Stimulated activated naive CD8-positive, alpha-beta T cell treated with anti-CD3 and anti-CD28 coated beads, Interleukin-15, Interleukin-2, amounts not matched to agents 100 ng/mL and 50 ng/mL, for 24 hours (primary cell): ENCODE data around the gene EI24.
"Not testable (repeated sequence)": the region's sequence is repeated elsewhere in the genome, so short reads cannot be mapped to it uniquely, and the experiment has no call there.

Experiments
- H3K27ac Mint-ChIP-seq: one replicate; pipeline ENCODE4 v1.8.0; 2021; ENCODE audit warnings: mild to moderate bottlenecking, mixed read lengths
- H3K27me3 Mint-ChIP-seq: one replicate; pipeline ENCODE4 v1.8.0; 2021; ENCODE audit warnings: mixed read lengths
- H3K36me3 Mint-ChIP-seq: one replicate; pipeline ENCODE4 v1.8.0; 2021; ENCODE audit warnings: low read depth, mixed read lengths
- H3K4me1 Mint-ChIP-seq: one replicate; pipeline ENCODE4 v1.8.0; 2021; ENCODE audit warnings: low read depth, mixed read lengths
- H3K4me3 Mint-ChIP-seq: one replicate; pipeline ENCODE4 v1.8.0; 2021; ENCODE audit warnings: mild to moderate bottlenecking, mixed read lengths
- H3K9me3 Mint-ChIP-seq: one replicate; pipeline ENCODE4 v1.8.0; 2021; ENCODE audit warnings: mixed read lengths

The EI24 gene

DNA sequence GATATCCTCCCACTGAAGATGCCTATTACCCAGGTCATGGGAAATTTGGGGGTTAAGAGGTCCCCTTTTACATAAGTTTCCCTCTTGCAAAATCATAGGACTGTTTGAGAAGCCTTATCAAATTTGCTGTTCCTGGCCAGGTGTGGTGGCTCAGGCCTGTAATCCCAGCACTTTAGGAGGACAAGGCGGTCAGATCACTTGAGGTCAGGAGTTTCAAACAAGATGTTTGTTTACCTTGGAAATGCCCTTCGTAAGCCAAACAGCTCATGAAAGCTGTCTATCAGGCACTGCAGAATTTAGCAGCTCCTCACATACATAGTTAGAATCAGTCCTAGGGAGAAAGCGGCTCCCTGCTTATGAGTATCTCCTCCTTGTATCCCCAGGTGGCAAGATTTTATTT is 4.9 kb upstream of the EI24 start:
- H3K27ac Mint-ChIP-seq: no peak overlapping the region
- H3K4me1 Mint-ChIP-seq: peaks cover 5% of the 10 kb centered on the region
- no peak overlapping the region for H3K4me3 Mint-ChIP-seq

GRCh38 chr11:125566235-125566634 is 3.0 kb upstream of the EI24 start:
- Mint-ChIP-seq H3K36me3 (peaks cover 10% of the 10 kb centered on the region), H3K27ac (no peak overlapping the region), H3K9me3 (no peaks in the 10 kb centered on the region), H3K27me3 (no peaks in the 10 kb centered on the region), H3K4me3 (no peak overlapping the region), H3K4me1 (peaks cover 20% of the 10 kb centered on the region)

More for the DNA sequence above, 4.9 kb upstream of the EI24 start:
- H3K27me3 Mint-ChIP-seq: no peaks in the 10 kb centered on the region
- no peaks in the 10 kb centered on the region for H3K9me3 Mint-ChIP-seq
- no peaks in the 10 kb centered on the region for H3K36me3 Mint-ChIP-seq

DNA sequence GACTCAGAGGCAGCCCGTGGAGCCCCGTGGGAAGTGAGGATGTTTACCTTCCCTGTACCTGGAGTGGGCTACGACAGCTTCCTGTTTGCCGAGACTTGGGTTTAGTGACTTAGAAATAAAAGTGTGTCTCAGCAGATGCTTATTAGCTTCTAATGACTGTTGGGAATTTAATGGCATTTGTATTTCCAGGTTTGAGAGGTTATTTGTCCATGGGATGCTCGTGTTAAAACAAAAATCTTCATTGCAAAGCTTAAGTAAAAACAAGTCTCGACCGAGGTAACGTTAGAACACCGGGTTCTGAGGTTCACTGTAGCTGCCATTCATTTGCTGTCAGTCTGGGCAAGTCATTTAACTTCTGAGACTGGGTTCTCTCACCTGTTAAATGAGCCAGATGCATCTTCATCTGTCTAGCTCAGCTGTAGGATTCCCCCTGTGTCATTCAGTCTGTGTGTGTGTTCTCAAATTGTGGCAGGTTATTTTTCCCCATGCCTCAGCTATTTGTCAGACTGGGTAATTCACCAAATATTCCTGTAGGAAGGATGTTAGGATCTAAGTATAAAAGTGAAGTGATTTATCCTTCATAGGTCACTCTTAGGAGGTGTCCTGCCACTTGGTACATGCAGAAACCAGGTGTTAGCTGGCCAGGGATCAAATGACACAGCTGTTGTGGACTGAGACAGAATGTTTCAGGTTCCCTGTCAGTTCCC is 791 bp downstream of the EI24 start:
- no peaks in the 10 kb centered on the region for H3K27me3 Mint-ChIP-seq
- H3K4me3 Mint-ChIP-seq: peak overlapping the region; percentile 96
- peaks cover 30% of the 10 kb centered on the region for H3K4me1 Mint-ChIP-seq
- H3K9me3 Mint-ChIP-seq: no peaks in the 10 kb centered on the region
- H3K36me3 Mint-ChIP-seq: peaks cover 38% of the 10 kb centered on the region
- peak overlapping the region; percentile 89 for H3K27ac Mint-ChIP-seq

GRCh38 chr11:125570952-125571351 is 1.7 kb downstream of the EI24 start:
- Mint-ChIP-seq H3K4me3 (peak overlapping the region; percentile 96), H3K27me3 (no peaks in the 10 kb centered on the region), H3K4me1 (peaks cover 30% of the 10 kb centered on the region), H3K27ac (peak overlapping the region; percentile 89), H3K36me3 (peaks cover 46% of the 10 kb centered on the region), H3K9me3 (no peaks in the 10 kb centered on the region)

- no peaks in the 10 kb centered on the region for H3K27me3 Mint-ChIP-seq
- H3K4me1 Mint-ChIP-seq: peaks cover 29% of the 10 kb centered on the region
- H3K36me3 Mint-ChIP-seq: peaks cover 62% of the 10 kb centered on the region
- no peak overlapping the region for H3K4me3 Mint-ChIP-seq
- no peak overlapping the region for H3K27ac Mint-ChIP-seq
- H3K9me3 Mint-ChIP-seq: no peaks in the 10 kb centered on the region
Observed at GRCh38 chr11:125572916-125573315, 3.6 kb downstream of the EI24 start.

GRCh38 chr11:125577181-125577580 is 7.9 kb downstream of the EI24 start:
- H3K27me3 Mint-ChIP-seq, H3K4me3 Mint-ChIP-seq, H3K27ac Mint-ChIP-seq, H3K4me1 Mint-ChIP-seq, H3K9me3 Mint-ChIP-seq: not testable (repeated sequence)
- H3K36me3 Mint-ChIP-seq: peaks cover 77% of the 10 kb centered on the region

- peaks cover 81% of the 10 kb centered on the region for H3K36me3 Mint-ChIP-seq
- H3K27ac Mint-ChIP-seq: no peak overlapping the region
- peaks cover 4% of the 10 kb centered on the region for H3K4me1 Mint-ChIP-seq
- H3K9me3 Mint-ChIP-seq: no peaks in the 10 kb centered on the region
- H3K27me3 Mint-ChIP-seq: no peaks in the 10 kb centered on the region
- H3K4me3 Mint-ChIP-seq: no peak overlapping the region
Observed at GRCh38 chr11:125578783-125579182, 9.5 kb downstream of the EI24 start.

GRCh38 chr11:125579811-125580210 is 10.5 kb downstream of the EI24 start:
- Mint-ChIP-seq H3K36me3 (peaks cover 81% of the 10 kb centered on the region), H3K9me3 (no peaks in the 10 kb centered on the region), H3K4me3 (no peak overlapping the region)

DNA sequence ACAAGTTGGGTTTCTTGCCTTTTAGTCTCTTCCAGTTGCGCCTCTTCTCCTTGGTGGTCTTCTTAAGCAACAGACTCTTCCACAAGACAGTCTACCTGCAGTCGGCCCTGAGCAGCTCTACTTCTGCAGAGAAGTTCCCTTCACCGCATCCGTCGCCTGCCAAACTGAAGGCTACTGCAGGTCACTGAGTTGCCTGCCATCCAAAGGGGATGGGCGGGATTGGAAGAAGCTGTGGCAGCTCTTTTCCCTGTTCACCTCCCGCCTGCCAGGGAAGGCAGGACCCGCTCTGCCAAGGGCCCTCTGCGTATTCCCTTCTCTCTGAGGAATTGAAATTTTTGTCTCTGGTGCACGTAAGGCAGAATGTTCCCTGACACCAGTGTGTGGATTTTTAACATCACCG is 14.2 kb downstream of the EI24 start:
- Mint-ChIP-seq H3K27me3 (no peaks in the 10 kb centered on the region), H3K36me3 (peaks cover 52% of the 10 kb centered on the region), H3K27ac (peak overlapping the region; percentile 32), H3K4me1 (peaks cover 4% of the 10 kb centered on the region), H3K9me3 (no peaks in the 10 kb centered on the region), H3K4me3 (no peak overlapping the region)

More at GRCh38 chr11:125579811-125580210, 10.5 kb downstream of the EI24 start:
- Mint-ChIP-seq H3K27me3 (no peaks in the 10 kb centered on the region), H3K27ac (no peak overlapping the region), H3K4me1 (peaks cover 4% of the 10 kb centered on the region)

- no peaks in the 10 kb centered on the region for H3K27me3 Mint-ChIP-seq
- H3K4me3 Mint-ChIP-seq: no peak overlapping the region
- H3K4me1 Mint-ChIP-seq: peaks cover 10% of the 10 kb centered on the region
- peaks cover 36% of the 10 kb centered on the region for H3K36me3 Mint-ChIP-seq
- H3K27ac Mint-ChIP-seq: no peak overlapping the region
- no peaks in the 10 kb centered on the region for H3K9me3 Mint-ChIP-seq
Observed at GRCh38 chr11:125585487-125585886, 16.2 kb downstream of the EI24 start.

- peaks cover 16% of the 10 kb centered on the region for H3K4me1 Mint-ChIP-seq
- no peaks in the 10 kb centered on the region for H3K27me3 Mint-ChIP-seq
- no peaks in the 10 kb centered on the region for H3K9me3 Mint-ChIP-seq
- H3K27ac Mint-ChIP-seq: no peak overlapping the region
- peaks cover 28% of the 10 kb centered on the region for H3K36me3 Mint-ChIP-seq
- no peak overlapping the region for H3K4me3 Mint-ChIP-seq
Observed at GRCh38 chr11:125586623-125587022, 17.3 kb downstream of the EI24 start.

GRCh38 chr11:125587480-125587879 is 18.2 kb downstream of the EI24 start:
- H3K27ac Mint-ChIP-seq: no peak overlapping the region
- no peak overlapping the region for H3K4me3 Mint-ChIP-seq
- peaks cover 23% of the 10 kb centered on the region for H3K36me3 Mint-ChIP-seq
- no peaks in the 10 kb centered on the region for H3K9me3 Mint-ChIP-seq
- H3K27me3 Mint-ChIP-seq: no peaks in the 10 kb centered on the region
- H3K4me1 Mint-ChIP-seq: peaks cover 21% of the 10 kb centered on the region

DNA sequence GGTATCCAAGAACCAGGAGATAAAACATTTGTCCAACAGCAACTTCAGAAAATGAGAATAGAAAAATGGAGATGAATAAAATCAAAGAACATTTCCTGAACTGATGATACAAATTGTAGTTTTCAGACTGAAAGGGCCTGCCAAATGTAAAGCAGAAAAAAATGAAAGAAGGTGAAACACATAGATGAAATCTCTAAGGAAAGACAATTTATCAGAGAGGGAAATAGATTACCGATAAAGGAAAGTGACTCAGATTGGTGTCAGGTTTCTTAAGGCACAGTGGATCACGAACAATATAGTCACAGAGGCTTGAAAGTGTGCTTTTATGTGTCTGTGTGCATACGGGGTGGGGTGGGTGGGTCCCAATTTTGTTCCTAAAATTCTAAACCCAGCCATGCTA is 19.2 kb downstream of the EI24 start:
- H3K9me3 Mint-ChIP-seq: no peaks in the 10 kb centered on the region
- no peak overlapping the region for H3K27ac Mint-ChIP-seq
- peaks cover 30% of the 10 kb centered on the region for H3K4me1 Mint-ChIP-seq
- peaks cover 15% of the 10 kb centered on the region for H3K36me3 Mint-ChIP-seq
- no peak overlapping the region for H3K4me3 Mint-ChIP-seq
- no peaks in the 10 kb centered on the region for H3K27me3 Mint-ChIP-seq

- H3K9me3 Mint-ChIP-seq: no peaks in the 10 kb centered on the region
- H3K36me3 Mint-ChIP-seq: peaks cover 26% of the 10 kb centered on the region
- H3K4me3 Mint-ChIP-seq: peak overlapping the region; percentile 99
- peak overlapping the region; percentile 96 for H3K27ac Mint-ChIP-seq
- H3K4me1 Mint-ChIP-seq: peaks cover 58% of the 10 kb centered on the region
- no peaks in the 10 kb centered on the region for H3K27me3 Mint-ChIP-seq
Observed at GRCh38 chr11:125591649-125592304, 22.5 kb downstream of the EI24 start.

GRCh38 chr11:125592305-125593113 is 23.2 kb downstream of the EI24 start, which contains the start of gene STT3A:
Gene STT3A, plus strand, starts transcription at chr11:125592852. Its CDS starts 3,064 bp downstream, at chr11:125595916.
- H3K9me3 Mint-ChIP-seq: no peaks in the 10 kb centered on the region
- H3K36me3 Mint-ChIP-seq: peaks cover 33% of the 10 kb centered on the region
- no peaks in the 10 kb centered on the region for H3K27me3 Mint-ChIP-seq
- peaks cover 58% of the 10 kb centered on the region for H3K4me1 Mint-ChIP-seq
- H3K4me3 Mint-ChIP-seq: peak within 1 kb of the TSS; percentile 99
- H3K27ac Mint-ChIP-seq: peak within 1 kb of the TSS; percentile 96
